GM21390 (cell line): ENCODE results near the gene INPP5K.
A peak's percentile ranks its signal among the peaks of the same experiment; 100 is the strongest.

Experiments used
- ATAC-seq: cut with Tn5 transposase; IDR thresholded peaks from one replicate; pipeline ENCODE4 v1.9.1; 2021; ENCODE audit not compliant: unreplicated experiment

Gene INPP5K

GRCh38 chr17:1486802-1487695 lies 29.4 kb downstream of the INPP5K start:
- no peak for ATAC-seq

- ATAC-seq, result no peak
Observed at GRCh38 chr17:1485423-1486376, 30.7 kb downstream of the INPP5K start.

GRCh38 chr17:1484676-1485422 lies 31.6 kb downstream of the INPP5K start:
- ATAC-seq, result peak; percentile 32

- ATAC-seq, result no peak
Observed at GRCh38 chr17:1484060-1484535, 32.3 kb downstream of the INPP5K start.

GRCh38 chr17:1482680-1483079 lies 33.7 kb downstream of the INPP5K start:
- no peak for ATAC-seq

- no peak for ATAC-seq
Observed at GRCh38 chr17:1481736-1482135, 34.7 kb downstream of the INPP5K start.

GRCh38 chr17:1480747-1481465 lies 35.5 kb downstream of the INPP5K start:
- no peak for ATAC-seq

GRCh38 chr17:1478418-1478817 lies 38.0 kb downstream of the INPP5K start:
- ATAC-seq, result no peak

GRCh38 chr17:1475321-1475854 lies 41.0 kb downstream of the INPP5K start:
- no peak for ATAC-seq

GRCh38 chr17:1474402-1475189 lies 41.8 kb downstream of the INPP5K start:
- ATAC-seq, result peak; percentile 52

- ATAC-seq, result no peak
Observed at GRCh38 chr17:1473841-1474240, 42.6 kb downstream of the INPP5K start.

GRCh38 chr17:1473170-1473569 lies 43.2 kb downstream of the INPP5K start:
- ATAC-seq, result no peak

- no peak for ATAC-seq
Observed at GRCh38 chr17:1471911-1472821, 44.2 kb downstream of the INPP5K start.

GRCh38 chr17:1471490-1471889 lies 44.9 kb downstream of the INPP5K start:
- ATAC-seq, result no peak

GRCh38 chr17:1470755-1471462 lies 45.5 kb downstream of the INPP5K start:
- no peak for ATAC-seq

GRCh38 chr17:1470071-1470754 lies 46.2 kb downstream of the INPP5K start:
- ATAC-seq, result no peak
